NCI-H2196 (cell line): ENCODE measurements around the gene ACOX3.
"Not testable (repeated sequence)": the region's sequence is repeated elsewhere in the genome, so short reads cannot be mapped to it uniquely, and the experiment has no call there.

Source experiments
- DNase-seq: peaks from one replicate; lab custom pipeline; 2025; ENCODE audit not compliant: unreplicated experiment; lab: John Stamatoyannopoulos, UW

Gene ACOX3

DNA sequence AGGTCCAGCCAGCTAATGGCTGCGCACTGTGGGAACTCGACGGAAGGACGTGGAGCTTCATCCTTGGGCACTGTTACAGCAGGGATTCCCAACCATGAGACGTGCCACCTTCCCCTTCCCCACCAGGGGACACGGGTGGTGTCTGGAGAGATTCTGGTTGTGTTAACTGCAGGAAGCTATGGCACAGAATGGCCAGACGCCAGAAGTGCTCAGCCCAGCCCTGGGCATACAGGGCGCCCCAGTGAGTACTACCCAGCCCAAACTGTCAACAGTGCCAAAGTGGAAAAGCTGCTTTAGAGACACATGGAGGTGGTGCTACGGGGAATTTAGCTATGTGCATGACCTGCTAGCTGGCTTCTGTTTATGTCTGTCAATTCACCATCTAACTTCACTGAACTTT is 32.8 kb downstream of the ACOX3 start:
- DNase-seq: no peak

- no peak for DNase-seq
These were observed 33.2 kb downstream of the ACOX3 start for GRCh38 chr4:8407316-8407715.

DNA sequence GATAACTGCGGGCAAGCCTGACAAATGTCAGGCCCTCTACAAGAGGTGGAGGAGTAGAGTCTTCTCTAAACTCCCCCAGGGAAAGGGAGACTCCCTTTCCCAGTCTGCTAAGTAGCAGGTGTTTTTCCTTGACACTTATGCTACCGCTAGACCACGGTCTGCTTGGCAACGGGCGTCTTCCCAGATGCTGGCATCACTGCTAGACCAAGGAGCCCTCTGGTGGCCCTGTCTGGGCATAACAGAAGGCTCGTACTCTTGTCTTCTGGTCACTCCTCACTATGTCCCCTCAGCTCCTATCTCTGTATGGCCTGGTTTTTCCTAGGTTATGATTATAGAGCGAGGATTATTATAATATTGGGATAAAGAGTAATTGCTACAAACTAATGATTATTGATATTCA is 33.6 kb downstream of the ACOX3 start:
- DNase-seq: not testable (repeated sequence)

DNA sequence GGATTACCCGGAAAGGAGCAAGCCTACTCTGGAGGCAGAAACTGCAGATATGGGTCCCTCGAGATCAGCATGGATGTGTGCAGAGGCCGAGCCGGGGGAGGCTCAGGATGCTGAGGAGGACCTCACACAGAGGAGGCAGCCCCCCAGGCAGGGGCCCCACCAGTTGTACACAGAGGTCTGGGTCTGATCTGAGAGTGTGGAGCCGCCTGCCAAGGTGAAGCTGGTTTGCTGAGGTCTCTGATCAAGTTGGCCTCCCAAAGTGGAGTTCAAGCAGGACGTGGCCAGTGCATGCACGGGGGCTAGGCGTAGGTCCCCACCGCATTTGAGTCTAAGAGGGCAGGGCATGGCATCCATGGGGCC is 35.0 kb downstream of the ACOX3 start:
- DNase-seq: no peak

DNA sequence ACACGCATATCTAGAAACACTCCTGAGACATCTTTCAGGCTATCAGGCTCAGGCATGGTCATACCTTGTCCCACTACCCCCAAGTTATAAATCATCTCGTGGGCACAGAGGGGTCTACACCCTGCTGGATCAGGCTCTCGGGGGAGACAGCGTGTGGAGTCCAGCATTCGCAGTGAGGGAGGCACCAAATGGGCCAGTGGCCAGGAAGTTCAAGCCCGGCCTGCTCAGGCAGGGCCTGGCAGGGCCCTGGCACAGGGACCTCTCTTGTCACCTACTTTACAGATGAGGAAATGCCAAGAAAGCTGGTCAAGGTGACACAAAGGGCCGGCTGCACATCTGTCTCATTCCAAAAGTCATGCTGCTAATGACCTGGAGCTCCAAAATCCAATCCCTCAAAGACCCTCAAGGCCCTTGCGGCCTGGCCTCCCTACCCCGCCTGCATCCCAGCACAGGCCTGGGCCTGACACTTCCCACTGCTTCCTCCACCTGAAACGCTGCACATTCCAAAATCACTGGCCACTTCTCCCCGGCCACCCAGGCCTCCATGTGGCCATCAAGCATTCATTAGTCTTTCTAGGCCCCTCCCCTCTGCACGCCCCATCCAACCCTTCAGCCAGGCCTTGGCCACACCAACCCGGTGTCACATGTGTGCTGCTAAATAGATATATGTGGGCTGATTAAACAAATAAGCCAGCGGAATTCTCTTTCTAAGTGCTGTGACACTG is 35.6 kb downstream of the ACOX3 start:
- DNase-seq: no peak

DNA sequence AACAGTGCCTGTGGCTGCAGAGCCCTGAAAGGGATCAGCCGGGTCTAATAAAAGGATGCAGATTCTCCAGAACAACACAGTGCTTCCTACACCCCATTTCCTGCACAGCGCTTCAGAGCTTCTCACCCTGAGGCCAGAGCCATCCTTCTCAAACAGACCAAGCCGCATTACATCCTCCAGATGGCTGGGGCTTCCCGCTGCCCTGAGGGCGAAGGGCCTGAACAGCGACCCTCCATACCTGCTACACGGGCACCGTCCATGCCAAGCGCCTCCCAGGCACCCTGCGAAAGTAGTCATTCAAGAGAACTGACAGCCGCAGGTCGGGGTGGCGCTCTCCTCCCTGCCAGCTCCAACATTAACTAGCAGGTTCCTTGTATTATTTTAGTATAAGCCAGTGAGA is 36.5 kb downstream of the ACOX3 start:
- DNase-seq: no peak

DNA sequence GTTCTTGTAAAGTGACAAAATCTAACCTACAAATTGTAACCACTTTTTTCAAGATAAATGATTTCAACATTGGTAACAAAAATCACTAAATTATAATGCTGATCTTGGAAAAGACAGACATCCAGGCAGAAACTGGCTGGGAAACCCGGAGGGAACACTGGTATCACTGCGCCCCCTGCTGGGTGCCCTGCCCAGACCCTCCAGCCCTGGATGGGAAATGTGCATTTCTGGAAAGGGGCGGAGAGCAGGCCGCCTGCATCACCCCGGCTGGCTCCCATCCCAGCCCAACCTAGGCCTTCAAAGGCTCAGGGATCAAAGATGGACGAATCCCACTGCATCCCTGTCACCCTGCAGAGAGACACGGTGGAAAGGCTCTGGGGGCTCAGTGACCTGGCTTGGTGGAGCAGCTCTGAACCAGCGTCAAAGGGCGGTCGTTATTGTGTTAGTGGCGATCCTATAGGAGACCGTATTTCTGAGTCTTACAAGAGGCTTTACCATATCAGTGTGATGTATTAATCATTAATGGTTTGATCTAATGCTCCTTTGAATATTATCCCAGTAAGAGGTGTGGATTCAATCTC is 37.3 kb downstream of the ACOX3 start:
- peak; percentile 79 for DNase-seq

DNA sequence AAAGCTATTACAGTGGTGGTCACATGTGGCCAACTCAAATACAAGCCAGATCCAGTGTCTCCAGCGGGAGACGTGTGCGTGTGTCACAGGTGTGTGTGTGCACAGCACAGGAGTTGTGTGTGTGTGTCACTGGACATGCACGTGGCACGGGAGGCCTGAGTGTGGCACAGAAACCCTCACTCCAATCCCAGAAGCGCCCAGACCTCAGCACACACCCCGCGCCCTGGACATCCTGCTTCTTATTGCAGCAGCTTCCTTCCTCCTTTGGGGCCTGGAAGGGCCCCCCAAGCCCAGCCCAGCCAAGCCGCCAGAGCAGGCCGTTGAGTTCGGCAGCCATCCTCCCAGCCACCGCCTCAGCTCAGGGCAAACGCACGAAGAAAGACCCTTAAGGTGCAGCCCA is 37.9 kb downstream of the ACOX3 start:
- no peak for DNase-seq

- no peak for DNase-seq
These were observed 38.3 kb downstream of the ACOX3 start for GRCh38 chr4:8402181-8402597.

DNA sequence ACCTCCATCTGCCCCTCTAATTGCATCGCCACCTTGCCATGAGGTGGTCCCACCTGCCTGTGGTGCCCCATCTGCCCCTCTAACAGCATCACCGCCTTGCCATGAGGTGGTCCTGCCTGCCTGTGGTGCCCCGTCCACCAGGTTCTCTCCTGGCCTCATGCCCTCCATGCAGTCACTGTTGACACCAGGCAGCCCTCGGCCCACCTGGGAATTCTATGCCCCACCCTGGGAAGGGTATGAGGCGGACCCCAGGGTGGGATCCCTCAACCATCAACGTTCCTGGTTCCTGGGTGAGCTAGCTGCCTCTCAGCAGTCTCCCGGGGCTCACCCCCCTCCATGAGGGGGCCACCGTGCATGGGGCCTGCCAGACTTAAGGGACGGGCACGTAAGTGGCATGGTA is 38.9 kb downstream of the ACOX3 start:
- no peak for DNase-seq

DNA sequence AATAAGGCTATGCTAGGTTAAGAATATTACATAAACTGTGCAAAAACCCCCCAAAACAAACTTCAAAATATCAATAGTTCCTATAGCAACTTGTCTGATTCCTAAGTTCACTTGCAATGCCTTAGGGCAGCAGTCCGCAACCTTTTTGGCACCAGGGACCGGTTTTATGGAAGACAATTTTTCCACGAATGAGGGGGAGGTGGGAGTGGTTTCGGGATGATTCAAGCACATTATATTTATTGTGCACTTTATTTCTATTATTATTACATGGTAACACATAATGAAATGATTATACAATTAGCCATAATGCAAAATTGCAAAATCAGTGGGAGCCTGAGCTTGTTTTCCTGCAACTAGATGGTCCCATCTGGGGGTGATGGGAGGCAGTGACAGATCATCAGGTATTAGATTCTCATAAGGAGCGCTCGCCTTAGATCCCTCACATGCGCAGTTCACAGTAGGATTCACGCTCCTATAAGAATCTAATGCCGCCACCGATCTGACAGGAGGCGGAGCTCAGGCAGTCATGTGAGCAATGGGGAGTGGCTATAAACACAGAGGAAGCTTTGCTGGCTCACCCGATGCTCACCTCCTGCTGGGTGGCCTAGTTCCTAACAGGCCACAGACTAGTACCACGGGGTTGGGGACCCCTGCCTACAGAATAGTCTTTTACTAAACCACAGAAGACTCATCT is 39.7 kb downstream of the ACOX3 start:
- DNase-seq: no peak

DNA sequence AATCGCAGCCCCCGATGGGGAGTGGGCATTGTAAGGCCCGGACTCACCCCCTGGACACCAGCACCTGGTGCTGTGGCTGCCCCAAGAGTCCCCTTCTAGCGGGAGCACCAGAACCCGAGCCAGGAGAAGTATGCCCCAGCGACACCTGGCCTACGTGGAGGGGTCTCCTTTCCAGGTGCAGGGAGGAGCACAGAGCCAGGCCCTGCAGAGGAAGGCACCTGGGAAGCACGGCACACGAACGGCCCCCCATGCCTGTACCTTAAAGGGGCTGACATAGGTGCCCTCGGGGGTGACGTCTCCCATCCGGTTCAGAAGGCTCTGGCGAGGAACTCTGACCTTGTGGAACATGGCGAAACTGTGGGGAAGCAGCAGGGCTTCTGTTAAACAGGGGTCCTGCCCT is 41.2 kb downstream of the ACOX3 start:
- DNase-seq: no peak

DNA sequence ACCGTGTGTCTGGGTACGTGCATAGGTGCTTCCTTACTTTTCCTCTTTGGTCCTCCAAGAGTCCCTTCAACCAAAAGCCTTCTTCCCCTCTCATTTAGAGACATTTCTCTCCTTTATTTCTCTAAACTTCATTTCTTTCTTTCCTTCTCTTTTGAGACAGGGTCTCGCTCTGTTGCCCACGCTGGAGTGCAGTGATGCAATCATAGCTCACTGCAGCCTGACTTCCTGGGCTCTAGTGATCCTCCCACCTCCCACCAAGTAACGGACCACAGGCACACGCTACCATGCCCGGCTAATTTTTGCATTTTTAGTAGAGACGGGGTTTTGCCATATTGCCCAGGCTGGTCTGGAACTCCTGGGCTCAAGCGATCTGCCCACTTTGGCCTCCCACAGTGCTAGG is 42.2 kb downstream of the ACOX3 start:
- DNase-seq: no peak

DNA sequence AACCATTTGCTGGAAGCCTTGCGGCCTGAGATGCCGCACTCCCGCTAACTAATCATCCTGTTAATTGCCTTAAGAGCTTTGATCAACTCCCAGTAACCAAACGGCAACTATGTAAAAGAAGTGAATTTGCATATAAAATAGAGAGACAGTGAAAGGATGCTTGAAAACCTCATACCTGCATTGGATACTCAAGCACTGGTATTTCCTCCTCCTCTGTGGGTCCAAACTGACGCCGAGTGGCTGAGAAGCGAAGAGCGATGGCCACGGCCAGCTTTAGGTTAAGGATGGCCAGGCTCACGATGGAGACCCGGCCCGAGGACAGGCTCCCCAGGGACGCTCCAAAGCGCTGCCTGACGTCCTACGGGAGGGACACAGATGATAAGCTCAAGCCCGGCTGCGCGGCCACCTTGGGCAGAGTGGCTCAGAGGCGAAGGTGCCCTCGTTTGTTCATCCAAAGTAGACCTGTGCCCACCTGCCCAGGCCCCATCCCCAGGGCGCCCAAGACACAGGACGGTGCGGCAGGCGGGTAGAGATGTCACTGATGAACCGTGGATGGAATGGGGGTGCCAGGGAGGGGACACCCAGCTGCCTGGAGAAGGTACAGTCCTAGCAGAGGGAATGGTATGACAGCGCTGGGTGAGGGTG is 43.6 kb downstream of the ACOX3 start:
- no peak for DNase-seq

DNA sequence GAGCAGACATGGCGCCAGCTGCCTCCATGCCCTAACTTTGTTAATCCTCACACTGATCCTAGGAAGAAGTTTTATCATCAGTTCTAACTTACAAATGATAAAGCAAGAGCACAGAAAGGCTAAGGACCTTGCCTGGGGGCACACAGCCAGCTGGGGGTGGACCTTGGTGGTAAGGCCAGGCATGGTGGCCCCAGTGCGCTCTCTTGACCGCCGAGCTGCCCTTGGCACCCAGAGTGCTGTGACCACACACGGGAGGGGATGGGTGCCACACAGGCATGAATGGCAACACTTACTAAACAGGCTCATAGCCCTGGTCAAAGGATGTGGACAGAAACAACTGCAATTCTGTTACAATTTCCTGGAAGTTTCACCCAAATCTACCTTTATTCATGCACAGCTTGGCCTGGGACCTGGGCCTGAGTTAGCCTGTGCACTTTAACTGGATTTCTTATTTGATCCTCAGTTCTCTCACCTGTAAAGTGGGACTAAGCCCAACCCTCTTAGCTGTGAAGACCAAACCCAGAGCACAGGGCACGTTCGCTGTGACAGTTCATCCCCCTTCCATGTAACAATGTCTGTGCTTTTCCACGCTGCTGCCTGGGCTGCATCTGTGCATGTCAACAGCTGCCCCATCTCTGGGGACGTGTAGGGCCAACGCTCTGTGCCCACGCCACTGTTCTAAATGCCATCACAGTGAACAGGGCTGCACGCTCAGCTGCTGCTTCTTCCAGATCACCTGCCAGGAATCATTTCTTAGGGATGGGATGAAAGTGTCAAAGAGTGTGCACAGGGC is 44.8 kb downstream of the ACOX3 start:
- no peak for DNase-seq

GRCh38 chr4:8394806-8395205 is 45.7 kb downstream of the ACOX3 start:
- DNase-seq: no peak

GRCh38 chr4:8394061-8394519 is 46.4 kb downstream of the ACOX3 start:
- DNase-seq: no peak

GRCh38 chr4:8393593-8394038 is 46.9 kb downstream of the ACOX3 start:
- no peak for DNase-seq

DNA sequence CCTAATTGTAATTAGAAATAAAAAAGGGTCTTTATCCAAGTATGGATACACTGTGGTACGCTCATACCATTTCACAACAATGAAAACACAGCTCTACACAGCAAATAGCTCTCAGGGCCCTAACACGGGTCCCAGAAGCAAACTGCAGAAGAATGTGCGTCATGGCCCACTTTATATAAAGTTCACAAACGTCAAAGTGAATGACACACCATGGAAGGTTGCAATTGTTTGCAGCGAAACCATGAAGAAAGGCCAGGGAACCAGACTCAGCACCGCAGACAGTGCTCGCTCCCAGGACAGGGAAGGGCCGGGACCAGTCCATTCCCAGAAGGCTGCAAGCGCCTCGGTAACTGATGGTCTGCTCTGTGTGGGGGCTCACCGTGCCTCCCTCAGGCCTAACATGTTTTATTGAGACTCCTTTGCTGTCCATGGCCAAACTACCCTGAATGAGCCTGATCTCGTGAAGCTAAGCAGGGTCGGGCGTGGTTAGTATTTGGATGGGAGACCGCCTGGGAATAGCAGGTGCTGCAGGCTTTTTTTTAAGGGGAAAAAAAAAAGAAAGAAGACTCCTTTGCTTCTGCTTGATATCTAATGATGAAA is 47.8 kb downstream of the ACOX3 start:
- no peak for DNase-seq

DNA sequence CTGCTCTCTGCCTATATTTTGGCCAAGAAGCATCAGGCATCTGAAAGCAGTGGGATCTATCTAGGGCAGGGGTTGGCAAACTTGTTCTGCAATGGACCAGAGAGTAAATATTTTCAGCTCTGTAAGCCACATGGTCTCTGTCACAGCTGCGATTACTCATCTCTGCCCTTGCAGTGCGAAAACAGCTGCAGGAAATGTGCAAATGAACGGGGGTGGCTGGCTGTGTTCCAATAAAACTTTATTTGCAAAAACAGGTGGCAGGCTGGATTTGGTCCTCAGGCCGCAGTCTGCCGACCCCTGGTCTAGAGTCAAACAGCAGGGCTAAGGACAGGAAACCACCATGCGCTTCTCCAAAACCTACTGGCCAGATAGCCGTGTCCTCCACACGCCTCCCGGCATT is 48.6 kb downstream of the ACOX3 start:
- peak; percentile 18 for DNase-seq

GRCh38 chr4:8391071-8391470 is 49.5 kb downstream of the ACOX3 start:
- DNase-seq: no peak
